Mononuclear cell (primary cell): Measurements from ENCODE around the gene TIAM2. TPM values are rescaled to one million over a fixed set of nuclear protein-coding genes. Genes with fewer than 3 reads are reported as not detected.
"Not testable (repeated sequence)": the region's sequence is repeated elsewhere in the genome, so short reads cannot be mapped to it uniquely, and the experiment has no call there.

Experiments used
- H3K27me3 ChIP-seq: 2 replicates; pipeline ENCODE4 v1.6.0; 2011; ENCODE audit warnings: low read length, control low read depth; ENCODE audit not compliant: insufficient read depth
- H3K4me1 ChIP-seq: 2 replicates; pipeline ENCODE4 v1.5.1; 2011; ENCODE audit warnings: mild to moderate bottlenecking, low read length, control low read depth; ENCODE audit not compliant: insufficient read depth
- H3K4me3 ChIP-seq: 2 replicates; pipeline ENCODE4 v1.5.1; 2011; ENCODE audit warnings: mild to moderate bottlenecking, low read length, moderate library complexity
- H3K9me3 ChIP-seq: 2 replicates; pipeline ENCODE4 v1.5.1; 2011; ENCODE audit warnings: low read depth, mild to moderate bottlenecking, control low read depth, low read length
- total RNA-seq: library from RNA; depleted of rRNA; stranded (reverse); fragments of >200 nt; gene quantifications from one replicate; pipeline ENCODE4 v1.2.3, GENCODE V29; 2012

The TIAM2 gene
- total RNA-seq, 1 donor, result 2.8 TPM

- Histone ChIP-seq H3K27me3 (peaks cover 4% of the 10 kb centered on the region), H3K4me3 (no peak overlapping the region), H3K9me3 (no peaks in the 10 kb centered on the region), H3K4me1 (no peaks in the 10 kb centered on the region)
Observed at GRCh38 chr6:155003476-155003875, 8.4 kb downstream of the TIAM2 start.

- H3K4me1 ChIP-seq, result no peaks in the 10 kb centered on the region
- no peak overlapping the region for H3K4me3 ChIP-seq
- H3K27me3 ChIP-seq, result no peaks in the 10 kb centered on the region
- no peaks in the 10 kb centered on the region for H3K9me3 ChIP-seq
Observed at GRCh38 chr6:155004017-155004416, 8.9 kb downstream of the TIAM2 start.

DNA sequence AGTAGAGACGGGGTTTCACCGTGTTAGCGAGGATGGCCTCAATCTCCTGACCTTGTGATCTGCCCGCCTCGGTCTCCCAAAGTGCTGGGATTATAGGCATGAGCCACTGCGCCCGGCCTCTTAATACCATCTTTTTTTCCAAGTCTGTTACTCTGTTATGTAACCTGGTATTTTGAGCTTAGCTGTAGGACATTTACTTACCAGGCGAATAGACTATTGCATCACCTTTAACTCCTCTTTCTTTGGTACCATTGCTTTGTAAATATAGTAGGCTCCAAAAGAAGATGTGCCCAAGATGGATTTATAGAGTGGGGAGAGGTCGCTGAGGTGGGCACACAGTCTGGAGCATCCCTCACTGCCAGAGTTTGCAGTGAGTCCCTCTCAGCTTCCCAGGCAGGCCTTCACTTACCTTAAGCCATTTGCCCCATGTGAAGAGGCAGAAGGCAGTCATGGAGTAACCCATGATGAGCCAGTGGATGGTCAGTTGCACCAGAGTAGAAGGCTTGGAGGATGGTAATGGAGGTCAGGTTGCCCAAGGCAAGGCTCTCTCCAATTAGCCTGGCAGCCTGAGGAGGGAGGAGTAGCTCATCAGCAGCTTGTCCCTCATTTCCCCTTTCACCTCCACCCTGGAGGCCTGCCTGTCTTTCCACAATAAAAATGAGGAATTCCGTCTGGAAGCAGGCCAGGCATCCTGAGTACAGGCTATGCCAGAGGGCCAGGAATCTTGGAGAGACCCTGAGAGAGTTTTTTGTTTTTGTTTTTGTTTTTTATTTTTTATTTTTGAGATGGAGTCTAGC, 9.7 kb downstream of the TIAM2 start:
- H3K4me1 ChIP-seq, result no peaks in the 10 kb centered on the region
- no peaks in the 10 kb centered on the region for H3K9me3 ChIP-seq
- H3K4me3 ChIP-seq, result no peak overlapping the region
- H3K27me3 ChIP-seq, result no peaks in the 10 kb centered on the region

- Histone ChIP-seq H3K4me1 (no peaks in the 10 kb centered on the region), H3K27me3 (no peaks in the 10 kb centered on the region), H3K4me3 (no peak overlapping the region), H3K9me3 (no peaks in the 10 kb centered on the region)
Observed at GRCh38 chr6:155008625-155009024, 13.5 kb downstream of the TIAM2 start.

- H3K4me1 ChIP-seq, result no peaks in the 10 kb centered on the region
Observed at GRCh38 chr6:155010940-155011339, 15.8 kb downstream of the TIAM2 start.

GRCh38 chr6:155011809-155012291, 16.7 kb downstream of the TIAM2 start:
- no peak overlapping the region for H3K4me3 ChIP-seq
- H3K27me3 ChIP-seq, result no peaks in the 10 kb centered on the region
- no peaks in the 10 kb centered on the region for H3K9me3 ChIP-seq
- no peaks in the 10 kb centered on the region for H3K4me1 ChIP-seq

More at GRCh38 chr6:155010940-155011339, 15.8 kb downstream of the TIAM2 start:
- no peak overlapping the region for H3K4me3 ChIP-seq
- H3K9me3 ChIP-seq, result no peaks in the 10 kb centered on the region
- H3K27me3 ChIP-seq, result no peaks in the 10 kb centered on the region

- Histone ChIP-seq H3K4me3 (no peak overlapping the region), H3K4me1 (no peaks in the 10 kb centered on the region), H3K9me3 (no peaks in the 10 kb centered on the region), H3K27me3 (no peaks in the 10 kb centered on the region)
Observed at GRCh38 chr6:155013457-155013876, 18.4 kb downstream of the TIAM2 start.

GRCh38 chr6:155014137-155014536, 19.0 kb downstream of the TIAM2 start:
- no peaks in the 10 kb centered on the region for H3K4me1 ChIP-seq
- H3K9me3 ChIP-seq, result no peaks in the 10 kb centered on the region
- no peaks in the 10 kb centered on the region for H3K27me3 ChIP-seq
- H3K4me3 ChIP-seq, result no peak overlapping the region

- H3K4me1 ChIP-seq, result no peaks in the 10 kb centered on the region
- H3K27me3 ChIP-seq, result no peaks in the 10 kb centered on the region
- no peak overlapping the region for H3K4me3 ChIP-seq
- no peaks in the 10 kb centered on the region for H3K9me3 ChIP-seq
Observed at GRCh38 chr6:155014670-155015300, 19.7 kb downstream of the TIAM2 start.

GRCh38 chr6:155018415-155018814, 23.3 kb downstream of the TIAM2 start:
- not testable (repeated sequence) for H3K4me3 ChIP-seq, H3K4me1 ChIP-seq, H3K9me3 ChIP-seq, H3K27me3 ChIP-seq

DNA sequence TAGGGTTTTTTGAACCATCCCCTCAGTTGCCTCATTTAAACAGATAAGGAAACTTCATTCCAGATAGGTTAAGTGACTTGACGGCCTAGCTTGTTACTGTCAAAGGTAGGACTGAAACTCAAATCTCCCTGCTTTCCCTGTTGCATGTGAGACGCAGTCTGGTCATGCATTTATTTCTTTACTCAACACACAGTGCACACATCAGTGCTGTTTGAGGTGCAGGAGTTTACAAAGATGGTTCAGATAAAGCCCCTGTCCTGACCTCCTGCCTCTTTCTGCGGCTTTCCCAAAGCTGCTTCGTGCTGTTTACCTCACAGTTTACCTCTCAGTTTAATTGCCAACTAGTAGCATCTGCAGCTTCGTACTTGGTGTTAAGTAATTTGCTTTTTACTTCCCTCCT, 26.6 kb downstream of the TIAM2 start:
- H3K9me3 ChIP-seq, result no peaks in the 10 kb centered on the region
- H3K4me1 ChIP-seq, result no peaks in the 10 kb centered on the region
- no peak overlapping the region for H3K4me3 ChIP-seq
- H3K27me3 ChIP-seq, result no peaks in the 10 kb centered on the region

- Histone ChIP-seq H3K4me1 (no peaks in the 10 kb centered on the region), H3K27me3 (no peaks in the 10 kb centered on the region), H3K4me3 (no peak overlapping the region), H3K9me3 (no peaks in the 10 kb centered on the region)
Observed at GRCh38 chr6:155022721-155023120, 27.6 kb downstream of the TIAM2 start.

DNA sequence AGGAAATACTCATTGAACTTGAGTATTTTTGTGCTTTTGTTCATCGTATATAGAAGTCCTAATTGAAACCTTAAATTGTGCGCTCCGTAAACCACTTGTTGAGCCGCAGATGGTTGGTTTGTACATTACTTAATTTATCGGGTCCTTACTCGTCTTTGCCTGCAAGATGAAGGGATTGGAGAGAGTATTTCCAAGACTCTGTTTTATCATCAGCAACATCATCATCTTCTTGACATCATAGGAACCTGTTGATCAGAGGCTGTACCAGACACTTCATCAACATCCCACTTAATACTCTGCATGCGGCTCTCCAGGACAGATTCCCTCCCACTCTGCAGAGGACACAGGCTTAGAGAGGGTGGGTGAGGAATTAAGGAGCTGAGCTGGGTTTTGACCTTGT, 28.6 kb downstream of the TIAM2 start:
- H3K4me3 ChIP-seq, result no peak overlapping the region
- no peaks in the 10 kb centered on the region for H3K9me3 ChIP-seq
- no peaks in the 10 kb centered on the region for H3K27me3 ChIP-seq
- no peaks in the 10 kb centered on the region for H3K4me1 ChIP-seq

- Histone ChIP-seq H3K4me1 (no peaks in the 10 kb centered on the region), H3K4me3 (no peak overlapping the region), H3K9me3 (no peaks in the 10 kb centered on the region), H3K27me3 (no peaks in the 10 kb centered on the region)
Observed at GRCh38 chr6:155024391-155025027, 29.4 kb downstream of the TIAM2 start.

DNA sequence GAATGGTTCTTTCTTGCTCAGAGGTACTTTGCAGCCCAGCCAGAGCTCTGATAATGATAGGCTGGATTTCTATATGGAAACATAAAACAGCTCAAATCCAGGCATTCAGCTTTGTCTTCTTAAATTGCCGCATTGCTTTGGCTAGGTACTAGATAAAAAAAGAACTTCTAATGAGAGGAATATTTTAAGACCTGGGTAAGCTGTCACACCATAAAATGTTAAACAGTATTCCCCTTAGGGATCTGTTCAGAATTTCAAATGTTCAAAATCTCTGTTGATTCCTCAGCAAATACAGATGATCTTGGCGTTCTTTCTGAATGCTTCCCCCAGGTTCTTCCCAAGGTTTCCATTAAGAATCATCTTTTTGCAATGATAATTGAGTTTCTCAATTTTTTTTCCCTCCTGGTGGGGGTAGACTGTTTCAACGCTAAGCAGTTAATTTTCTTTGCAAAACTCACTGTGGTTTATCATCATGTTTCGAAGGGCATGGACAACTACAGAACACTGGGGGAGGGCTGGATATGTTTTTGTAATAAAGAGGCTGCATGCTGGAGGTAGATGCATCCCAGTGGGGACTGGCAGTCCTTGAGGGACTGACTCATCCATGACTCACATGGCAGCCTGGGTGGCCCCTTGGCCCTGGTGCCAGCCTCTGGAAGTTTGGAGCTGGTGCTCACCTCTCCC, 31.0 kb downstream of the TIAM2 start:
- H3K4me3 ChIP-seq, result no peak overlapping the region
- H3K9me3 ChIP-seq, result no peaks in the 10 kb centered on the region
- H3K27me3 ChIP-seq, result no peaks in the 10 kb centered on the region
- H3K4me1 ChIP-seq, result no peaks in the 10 kb centered on the region
